ENCODE data around the gene IL17RE.

IL17RE gene

GRCh38 chr3:9947025-9947995, 44.7 kb downstream of the IL17RE start:
- Histone ChIP-seq H3K9ac (ENCODE audit: low read length) (peak overlapping the region; percentile 73), H3K4me3 (ENCODE audit: low read depth, low read length) (peak overlapping the region; percentile 79), H3K9me3 (ENCODE audit: control insufficient read depth, insufficient read depth, low read depth, low read length) (no peaks in the 10 kb centered on the region), H3K27ac (ENCODE audit: low read depth, low read length) (no peak overlapping the region), H3K27me3 (ENCODE audit: control insufficient read depth, insufficient read depth, low read length) (no peaks in the 10 kb centered on the region; the same call in 1 of the 2 replicates), H3K4me1 (ENCODE audit: control insufficient read depth, insufficient read depth, low read length) (peaks cover 6% of the 10 kb centered on the region; the same call in 1 of the 2 replicates), H3K36me3 (ENCODE audit: control insufficient read depth, insufficient read depth, low read length) (0 out of 2 replicates have a peak, but pooled peaks cover 11% of the 10 kb centered on the region)

- no peak overlapping the region for H3K4me3 ChIP-seq (ENCODE audit: low read depth, low read length)
- no peak overlapping the region for H3K9ac ChIP-seq (ENCODE audit: low read length)
- no peaks in the 10 kb centered on the region for H3K9me3 ChIP-seq (ENCODE audit: control insufficient read depth, insufficient read depth, low read depth, low read length)
- H3K27ac ChIP-seq (ENCODE audit: low read depth, low read length) = no peak overlapping the region
- peaks cover 6% of the 10 kb centered on the region; the same call in 1 of the 2 replicates for H3K4me1 ChIP-seq (ENCODE audit: control insufficient read depth, insufficient read depth, low read length)
- H3K27me3 ChIP-seq (ENCODE audit: control insufficient read depth, insufficient read depth, low read length) = no peaks in the 10 kb centered on the region; the same call in 1 of the 2 replicates
- H3K36me3 ChIP-seq (ENCODE audit: control insufficient read depth, insufficient read depth, low read length) = 0 out of 2 replicates have a peak, but pooled peaks cover 11% of the 10 kb centered on the region
Measured at GRCh38 chr3:9948586-9948985, 45.9 kb downstream of the IL17RE start.

GRCh38 chr3:9949115-9949514, 46.5 kb downstream of the IL17RE start:
- Histone ChIP-seq H3K9ac (ENCODE audit: low read length) (no peak overlapping the region), H3K36me3 (ENCODE audit: control insufficient read depth, insufficient read depth, low read length) (0 out of 2 replicates have a peak, but pooled peaks cover 8% of the 10 kb centered on the region), H3K27me3 (ENCODE audit: control insufficient read depth, insufficient read depth, low read length) (no peaks in the 10 kb centered on the region; the same call in 1 of the 2 replicates), H3K4me3 (ENCODE audit: low read depth, low read length) (no peak overlapping the region), H3K4me1 (ENCODE audit: control insufficient read depth, insufficient read depth, low read length) (peaks cover 6% of the 10 kb centered on the region; the same call in 1 of the 2 replicates), H3K27ac (ENCODE audit: low read depth, low read length) (no peak overlapping the region), H3K9me3 (ENCODE audit: control insufficient read depth, insufficient read depth, low read depth, low read length) (no peaks in the 10 kb centered on the region)

GRCh38 chr3:9949626-9950025, 47.0 kb downstream of the IL17RE start:
- Histone ChIP-seq H3K9ac (ENCODE audit: low read length) (no peak overlapping the region), H3K4me1 (ENCODE audit: control insufficient read depth, insufficient read depth, low read length) (peaks cover 11% of the 10 kb centered on the region), H3K27me3 (ENCODE audit: control insufficient read depth, insufficient read depth, low read length) (no peaks in the 10 kb centered on the region; the same call in 1 of the 2 replicates), H3K27ac (ENCODE audit: low read depth, low read length) (no peak overlapping the region), H3K36me3 (ENCODE audit: control insufficient read depth, insufficient read depth, low read length) (0 out of 2 replicates have a peak, but pooled peaks cover 6% of the 10 kb centered on the region), H3K4me3 (ENCODE audit: low read depth, low read length) (no peak overlapping the region), H3K9me3 (ENCODE audit: control insufficient read depth, insufficient read depth, low read depth, low read length) (no peaks in the 10 kb centered on the region)

GRCh38 chr3:9951126-9951525, 48.5 kb downstream of the IL17RE start:
- Histone ChIP-seq H3K9me3 (ENCODE audit: control insufficient read depth, insufficient read depth, low read depth, low read length) (no peaks in the 10 kb centered on the region), H3K36me3 (ENCODE audit: control insufficient read depth, insufficient read depth, low read length) (0 out of 2 replicates have a peak, but pooled peaks cover 6% of the 10 kb centered on the region), H3K4me1 (ENCODE audit: control insufficient read depth, insufficient read depth, low read length) (peaks cover 25% of the 10 kb centered on the region), H3K9ac (ENCODE audit: low read length) (peak overlapping the region; percentile 47), H3K4me3 (ENCODE audit: low read depth, low read length) (peak overlapping the region; percentile 96), H3K27ac (ENCODE audit: low read depth, low read length) (no peak overlapping the region), H3K27me3 (ENCODE audit: control insufficient read depth, insufficient read depth, low read length) (no peaks in the 10 kb centered on the region; the same call in 1 of the 2 replicates)

GRCh38 chr3:9951598-9951961, 48.9 kb downstream of the IL17RE start:
- Histone ChIP-seq H3K9ac (ENCODE audit: low read length) (peak overlapping the region; percentile 47), H3K27ac (ENCODE audit: low read depth, low read length) (no peak overlapping the region), H3K9me3 (ENCODE audit: control insufficient read depth, insufficient read depth, low read depth, low read length) (no peaks in the 10 kb centered on the region), H3K36me3 (ENCODE audit: control insufficient read depth, insufficient read depth, low read length) (0 out of 2 replicates have a peak, but pooled peaks cover 6% of the 10 kb centered on the region), H3K4me1 (ENCODE audit: control insufficient read depth, insufficient read depth, low read length) (peaks cover 25% of the 10 kb centered on the region), H3K4me3 (ENCODE audit: low read depth, low read length) (peak overlapping the region; percentile 96), H3K27me3 (ENCODE audit: control insufficient read depth, insufficient read depth, low read length) (no peaks in the 10 kb centered on the region; the same call in 1 of the 2 replicates)

- no peaks in the 10 kb centered on the region for H3K9me3 ChIP-seq (ENCODE audit: control insufficient read depth, insufficient read depth, low read depth, low read length)
- peak within 1 kb of the TSS; percentile 96 for H3K4me3 ChIP-seq (ENCODE audit: low read depth, low read length)
- peak within 1 kb of the TSS; percentile 47 for H3K9ac ChIP-seq (ENCODE audit: low read length)
Measured at GRCh38 chr3:9951962-9952805, 49.5 kb downstream of the IL17RE start, which contains the start of gene PRRT3. Gene PRRT3 (minus strand): TSS chr3:9952408. CDS start chr3:9950115, 2,293 bp downstream.

GRCh38 chr3:9955067-9955502, 52.4 kb downstream of the IL17RE start:
- H3K36me3 ChIP-seq (ENCODE audit: control insufficient read depth, insufficient read depth, low read length) = no peaks in the 10 kb centered on the region
- H3K9ac ChIP-seq (ENCODE audit: low read length) = no peak overlapping the region
- H3K4me1 ChIP-seq (ENCODE audit: control insufficient read depth, insufficient read depth, low read length) = peaks cover 25% of the 10 kb centered on the region
- H3K9me3 ChIP-seq (ENCODE audit: control insufficient read depth, insufficient read depth, low read depth, low read length) = no peaks in the 10 kb centered on the region
- H3K4me3 ChIP-seq (ENCODE audit: low read depth, low read length) = no peak overlapping the region
- no peaks in the 10 kb centered on the region; the same call in 1 of the 2 replicates for H3K27me3 ChIP-seq (ENCODE audit: control insufficient read depth, insufficient read depth, low read length)
- H3K27ac ChIP-seq (ENCODE audit: low read depth, low read length) = no peak overlapping the region

More at GRCh38 chr3:9951962-9952805, 49.5 kb downstream of the IL17RE start, which contains the start of gene PRRT3:
- no peaks in the 10 kb centered on the region; the same call in 1 of the 2 replicates for H3K27me3 ChIP-seq (ENCODE audit: control insufficient read depth, insufficient read depth, low read length)
- 0 out of 2 replicates have a peak, but pooled peaks cover 6% of the 10 kb centered on the region for H3K36me3 ChIP-seq (ENCODE audit: control insufficient read depth, insufficient read depth, low read length)
- H3K27ac ChIP-seq (ENCODE audit: low read depth, low read length) = no peak within 1 kb of the TSS
- peaks cover 25% of the 10 kb centered on the region for H3K4me1 ChIP-seq (ENCODE audit: control insufficient read depth, insufficient read depth, low read length)

- Histone ChIP-seq H3K9me3 (ENCODE audit: control insufficient read depth, insufficient read depth, low read depth, low read length) (no peaks in the 10 kb centered on the region), H3K27me3 (ENCODE audit: control insufficient read depth, insufficient read depth, low read length) (no peaks in the 10 kb centered on the region; the same call in 1 of the 2 replicates), H3K27ac (ENCODE audit: low read depth, low read length) (no peak overlapping the region), H3K4me3 (ENCODE audit: low read depth, low read length) (no peak overlapping the region), H3K36me3 (ENCODE audit: control insufficient read depth, insufficient read depth, low read length) (no peaks in the 10 kb centered on the region), H3K4me1 (ENCODE audit: control insufficient read depth, insufficient read depth, low read length) (peaks cover 25% of the 10 kb centered on the region), H3K9ac (ENCODE audit: low read length) (no peak overlapping the region)
Measured at GRCh38 chr3:9955611-9956352, 53.1 kb downstream of the IL17RE start.

- Histone ChIP-seq H3K36me3 (ENCODE audit: control insufficient read depth, insufficient read depth, low read length) (no peaks in the 10 kb centered on the region), H3K4me3 (ENCODE audit: low read depth, low read length) (no peak overlapping the region), H3K9me3 (ENCODE audit: control insufficient read depth, insufficient read depth, low read depth, low read length) (no peaks in the 10 kb centered on the region), H3K27me3 (ENCODE audit: control insufficient read depth, insufficient read depth, low read length) (no peaks in the 10 kb centered on the region), H3K4me1 (ENCODE audit: control insufficient read depth, insufficient read depth, low read length) (peaks cover 19% of the 10 kb centered on the region), H3K9ac (ENCODE audit: low read length) (no peak overlapping the region), H3K27ac (ENCODE audit: low read depth, low read length) (no peak overlapping the region)
Measured at GRCh38 chr3:9957214-9957613, 54.6 kb downstream of the IL17RE start.
